ENCODE measurements around the gene TEKT5. TPM values are rescaled to one million over a fixed set of nuclear protein-coding genes. Genes with fewer than 3 reads are reported as not detected.

The TEKT5 gene
- total and polyA plus RNA-seq, 11 donors: 0.51 to 2.8 TPM; not detected in 9

GRCh38 chr16:10641953-10642949, 52.5 kb downstream of the TEKT5 start:
- no peaks in the 10 kb centered on the region for H3K36me3 ChIP-seq
- 35 to 44% (median 40%) methylated on average over 6 of the region's 6 CpGs for WGBS, 4 donors
- TF ChIP-seq, protein P1, sequence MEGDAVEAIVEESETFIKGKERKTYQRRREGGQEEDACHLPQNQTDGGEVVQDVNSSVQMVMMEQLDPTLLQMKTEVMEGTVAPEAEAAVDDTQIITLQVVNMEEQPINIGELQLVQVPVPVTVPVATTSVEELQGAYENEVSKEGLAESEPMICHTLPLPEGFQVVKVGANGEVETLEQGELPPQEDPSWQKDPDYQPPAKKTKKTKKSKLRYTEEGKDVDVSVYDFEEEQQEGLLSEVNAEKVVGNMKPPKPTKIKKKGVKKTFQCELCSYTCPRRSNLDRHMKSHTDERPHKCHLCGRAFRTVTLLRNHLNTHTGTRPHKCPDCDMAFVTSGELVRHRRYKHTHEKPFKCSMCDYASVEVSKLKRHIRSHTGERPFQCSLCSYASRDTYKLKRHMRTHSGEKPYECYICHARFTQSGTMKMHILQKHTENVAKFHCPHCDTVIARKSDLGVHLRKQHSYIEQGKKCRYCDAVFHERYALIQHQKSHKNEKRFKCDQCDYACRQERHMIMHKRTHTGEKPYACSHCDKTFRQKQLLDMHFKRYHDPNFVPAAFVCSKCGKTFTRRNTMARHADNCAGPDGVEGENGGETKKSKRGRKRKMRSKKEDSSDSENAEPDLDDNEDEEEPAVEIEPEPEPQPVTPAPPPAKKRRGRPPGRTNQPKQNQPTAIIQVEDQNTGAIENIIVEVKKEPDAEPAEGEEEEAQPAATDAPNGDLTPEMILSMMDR (IDR thresholded peaks at IDR 0.05): no peak
- TF ChIP-seq POLR2A (IDR thresholded peaks at IDR 0.05): no peak
- H3K27ac ChIP-seq: no peak overlapping the region
- H3K4me3 ChIP-seq: no peak overlapping the region
- no peak for DNase-seq
- H3K9me3 ChIP-seq: peaks cover 0 to 3% (median 0%) of the 10 kb centered on the region in 12 donors
- intact Hi-C loops (cut with DNase I): loop anchor here in 1 of 10 donors (10.0 kb wide), 1 partner anchor 73 kb away; no protein-coding TSS in a partner anchor
- no peaks in the 10 kb centered on the region for H3K27me3 ChIP-seq
- ATAC-seq: no peak
- H3K4me1 ChIP-seq: no peaks in the 10 kb centered on the region

DNA sequence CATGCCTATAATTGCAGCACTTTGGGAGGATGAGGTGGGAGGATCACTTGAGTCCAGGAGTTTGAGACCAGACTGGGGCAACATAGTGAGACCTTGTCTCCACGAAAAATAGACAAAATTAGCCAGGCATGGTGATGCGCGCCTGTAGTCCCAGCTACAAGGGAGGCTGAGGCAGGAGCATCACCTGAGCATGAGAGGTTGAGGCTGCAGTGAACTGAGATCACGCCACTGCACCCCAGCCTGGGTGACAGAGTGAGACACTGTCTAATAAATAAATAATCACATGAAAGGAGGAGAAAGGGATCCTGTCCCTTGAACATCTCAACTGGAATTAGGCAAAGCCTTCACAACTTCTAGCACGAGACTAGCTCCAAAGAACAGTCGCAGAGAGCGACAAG, 53.2 kb downstream of the TEKT5 start:
- WGBS, 4 donors: 79 to 86% (median 81%) methylated on average over 7 of the region's 7 CpGs
- intact Hi-C loops (cut with DNase I): loop anchor here in 1 of 10 donors (10.0 kb wide), 1 partner anchor 73 kb away; no protein-coding TSS in a partner anchor
- peaks cover 0 to 3% (median 0%) of the 10 kb centered on the region in 12 donors for H3K9me3 ChIP-seq
- no peaks in the 10 kb centered on the region for H3K4me1 ChIP-seq
- TF ChIP-seq, protein P1 (IDR thresholded peaks at IDR 0.05): no peak
- H3K4me3 ChIP-seq: no peak overlapping the region
- DNase-seq (no peak), ATAC-seq (no peak)
- H3K27ac ChIP-seq: no peak overlapping the region
- H3K27me3 ChIP-seq: no peaks in the 10 kb centered on the region
- H3K36me3 ChIP-seq: no peaks in the 10 kb centered on the region

GRCh38 chr16:10640934-10641333, 53.8 kb downstream of the TEKT5 start:
- WGBS, 4 donors: 91 to 96% (median 94%) methylated on average over 3 of the region's 3 CpGs
- H3K4me1 ChIP-seq: no peaks in the 10 kb centered on the region
- peaks cover 0 to 3% (median 0%) of the 10 kb centered on the region in 12 donors for H3K9me3 ChIP-seq
- ATAC-seq (no peak), DNase-seq (no peak)
- no peaks in the 10 kb centered on the region for H3K36me3 ChIP-seq
- H3K4me3 ChIP-seq: no peak overlapping the region
- intact Hi-C loops (cut with DNase I): loop anchor here in 1 of 10 donors (10.0 kb wide), 1 partner anchor 74 kb away; no protein-coding TSS in a partner anchor
- no peak for TF ChIP-seq POLR2A (IDR thresholded peaks at IDR 0.05)
- TF ChIP-seq, protein P1 (IDR thresholded peaks at IDR 0.05): no peak
- H3K27ac ChIP-seq: no peak overlapping the region
- H3K27me3 ChIP-seq: no peaks in the 10 kb centered on the region

- TF ChIP-seq POLR2A (IDR thresholded peaks at IDR 0.05): no peak
- TF ChIP-seq, protein P1 (IDR thresholded peaks at IDR 0.05): no peak
- H3K4me1 ChIP-seq: no peaks in the 10 kb centered on the region
- peaks cover 0 to 7% (median 0%) of the 10 kb centered on the region in 12 donors for H3K9me3 ChIP-seq
- 78 to 95% (median 91%) methylated on average over 6 of the region's 6 CpGs for WGBS, 4 donors
- no peaks in the 10 kb centered on the region for H3K36me3 ChIP-seq
- ATAC-seq: no peak
- H3K27ac ChIP-seq: no peak overlapping the region
- no peak for DNase-seq
- H3K4me3 ChIP-seq: no peak overlapping the region
- intact Hi-C loops (cut with DNase I): no loop called here
- no peaks in the 10 kb centered on the region for H3K27me3 ChIP-seq
Observed at GRCh38 chr16:10638101-10638500, 56.6 kb downstream of the TEKT5 start.

All from heart left ventricle (tissue), 16 donors.